ENCODE data around the gene RBM47. TPM values are rescaled to one million over a fixed set of nuclear protein-coding genes. Genes with fewer than 3 reads are reported as not detected.
"Not testable (repeated sequence)": the region's sequence is repeated elsewhere in the genome, so short reads cannot be mapped to it uniquely, and the experiment has no call there.

The RBM47 gene
- total and polyA plus RNA-seq, 7 experiments from 2014 or later = 0.17 to 47.2 (median 1.9) TPM

- CTCF ChIA-PET = no interaction called here
- no peak overlapping the region for H3K4me3 Mint-ChIP-seq
- Histone ChIP-seq H3K27me3 (ENCODE audit: control insufficient read depth in 2 of 2, insufficient read depth in 2 of 2, low read length in 2 of 2) (no peaks in the 10 kb centered on the region), H3K4me3 (ENCODE audit: low read length) (no peak overlapping the region), H3K4me1 (ENCODE audit: control insufficient read depth in 2 of 2, insufficient read depth in 2 of 2, low read length in 2 of 2) (no peaks in the 10 kb centered on the region), H3K36me3 (ENCODE audit: control insufficient read depth in 2 of 3, insufficient read depth in 3 of 3, low read length in 3 of 3) (no peaks in the 10 kb centered on the region), H3K9me3 (ENCODE audit: control insufficient read depth in 2 of 3, low read length in 3 of 3) (no peaks in the 10 kb centered on the region), H3K27ac (ENCODE audit: low read depth, low read length) (no peak overlapping the region)
- H3K36me3 Mint-ChIP-seq = peaks cover 0 to 4% (median 0%) of the 10 kb centered on the region in 5 donors
- H3K9me3 Mint-ChIP-seq = no peaks in the 10 kb centered on the region
- ATAC-seq (no peak), DNase-seq (no peak)
- H3K27me3 Mint-ChIP-seq = no peaks in the 10 kb centered on the region
- POLR2A ChIA-PET = interaction anchor here (0.7 kb wide), 1 partner anchor 745 kb away, joined by 4 read pairs; no protein-coding TSS in a partner anchor
- H3K4me1 Mint-ChIP-seq = no peaks in the 10 kb centered on the region
- no peak overlapping the region for H3K27ac Mint-ChIP-seq
- intact Hi-C loops (cut with micrococcal nuclease) = no loop called here
Measured at GRCh38 chr4:40521957-40522356, 107.7 kb downstream of the RBM47 start.

- no peaks in the 10 kb centered on the region for H3K9me3 Mint-ChIP-seq
- CTCF ChIA-PET = no interaction called here
- POLR2A ChIA-PET = no interaction called here
Measured at GRCh38 chr4:40520533-40520932, 109.1 kb downstream of the RBM47 start.

GRCh38 chr4:40517081-40517480, 112.6 kb downstream of the RBM47 start:
- H3K27me3 Mint-ChIP-seq; H3K4me1 ChIP-seq (ENCODE audit: control insufficient read depth in 2 of 2, insufficient read depth in 2 of 2, low read length in 2 of 2); H3K9me3 ChIP-seq (ENCODE audit: control insufficient read depth in 2 of 3, low read length in 3 of 3); H3K4me3 Mint-ChIP-seq; H3K27ac ChIP-seq (ENCODE audit: low read depth, low read length); H3K36me3 Mint-ChIP-seq; DNase-seq; H3K27ac Mint-ChIP-seq; H3K36me3 ChIP-seq (ENCODE audit: control insufficient read depth in 2 of 3, insufficient read depth in 3 of 3, low read length in 3 of 3); ATAC-seq; POLR2A ChIA-PET; CTCF ChIA-PET; H3K9me3 Mint-ChIP-seq; H3K27me3 ChIP-seq (ENCODE audit: control insufficient read depth in 2 of 2, insufficient read depth in 2 of 2, low read length in 2 of 2); H3K4me3 ChIP-seq (ENCODE audit: low read length); intact Hi-C loops (cut with micrococcal nuclease): not testable (repeated sequence)
- H3K4me1 Mint-ChIP-seq = peaks cover 0 to 12% (median 7%) of the 10 kb centered on the region in 7 donors

More at GRCh38 chr4:40520533-40520932, 109.1 kb downstream of the RBM47 start:
- no peaks in the 10 kb centered on the region for H3K9me3 ChIP-seq (ENCODE audit: control insufficient read depth in 2 of 3, low read length in 3 of 3)
- Mint-ChIP-seq H3K27ac (peak overlapping the region in 1 of 9 donors; percentile 4), H3K4me3 (no peak overlapping the region), H3K36me3 (peaks cover 0 to 4% (median 0%) of the 10 kb centered on the region in 5 donors), H3K4me1 (peaks cover 0 to 5% (median 2%) of the 10 kb centered on the region in 7 donors), H3K27me3 (no peaks in the 10 kb centered on the region)
- H3K4me1 ChIP-seq (ENCODE audit: control insufficient read depth in 2 of 2, insufficient read depth in 2 of 2, low read length in 2 of 2) = no peaks in the 10 kb centered on the region
- intact Hi-C loops (cut with micrococcal nuclease) = no loop called here
- DNase-seq (no peak), ATAC-seq (no peak)
- no peaks in the 10 kb centered on the region for H3K36me3 ChIP-seq (ENCODE audit: control insufficient read depth in 2 of 3, insufficient read depth in 3 of 3, low read length in 3 of 3)
- no peaks in the 10 kb centered on the region for H3K27me3 ChIP-seq (ENCODE audit: control insufficient read depth in 2 of 2, insufficient read depth in 2 of 2, low read length in 2 of 2)
- no peak overlapping the region for H3K27ac ChIP-seq (ENCODE audit: low read depth, low read length)
- no peak overlapping the region for H3K4me3 ChIP-seq (ENCODE audit: low read length)

GRCh38 chr4:40516651-40517050, 113.0 kb downstream of the RBM47 start:
- peaks cover 0 to 4% (median 0%) of the 10 kb centered on the region in 5 donors for H3K36me3 Mint-ChIP-seq
- Histone ChIP-seq H3K4me1 (ENCODE audit: control insufficient read depth in 2 of 2, insufficient read depth in 2 of 2, low read length in 2 of 2) (no peaks in the 10 kb centered on the region), H3K36me3 (ENCODE audit: control insufficient read depth in 2 of 3, insufficient read depth in 3 of 3, low read length in 3 of 3) (no peaks in the 10 kb centered on the region), H3K27me3 (ENCODE audit: control insufficient read depth in 2 of 2, insufficient read depth in 2 of 2, low read length in 2 of 2) (no peaks in the 10 kb centered on the region), H3K4me3 (ENCODE audit: low read length) (no peak overlapping the region), H3K27ac (ENCODE audit: low read depth, low read length) (no peak overlapping the region), H3K9me3 (ENCODE audit: control insufficient read depth in 2 of 3, low read length in 3 of 3) (no peaks in the 10 kb centered on the region)
- peaks cover 0 to 12% (median 7%) of the 10 kb centered on the region in 7 donors for H3K4me1 Mint-ChIP-seq
- no peak for DNase-seq
- no peak for ATAC-seq
- no peaks in the 10 kb centered on the region for H3K27me3 Mint-ChIP-seq
- ChIA-PET CTCF (no interaction called here), POLR2A (no interaction called here)
- H3K4me3 Mint-ChIP-seq = no peak overlapping the region
- H3K9me3 Mint-ChIP-seq = no peaks in the 10 kb centered on the region
- intact Hi-C loops (cut with micrococcal nuclease) = no loop called here
- H3K27ac Mint-ChIP-seq = no peak overlapping the region

- POLR2A ChIA-PET = no interaction called here
- no peak overlapping the region for H3K27ac ChIP-seq (ENCODE audit: low read depth, low read length)
- H3K27ac Mint-ChIP-seq = peak overlapping the region in 3 of 9 donors; percentile 9 to 83 (median 67)
Measured at GRCh38 chr4:40515398-40516293, 114.0 kb downstream of the RBM47 start.

GRCh38 chr4:40515037-40515397, 114.6 kb downstream of the RBM47 start:
- Mint-ChIP-seq H3K4me3 (no peak overlapping the region), H3K27ac (peak overlapping the region in 2 of 9 donors; percentile 67 to 83), H3K9me3 (no peaks in the 10 kb centered on the region), H3K4me1 (peaks cover 0 to 12% (median 7%) of the 10 kb centered on the region in 7 donors), H3K27me3 (no peaks in the 10 kb centered on the region), H3K36me3 (peaks cover 0 to 5% (median 0%) of the 10 kb centered on the region in 5 donors)
- H3K4me3 ChIP-seq (ENCODE audit: low read length) = no peak overlapping the region
- intact Hi-C loops (cut with micrococcal nuclease) = no loop called here
- POLR2A ChIA-PET = no interaction called here
- H3K27me3 ChIP-seq (ENCODE audit: control insufficient read depth in 2 of 2, insufficient read depth in 2 of 2, low read length in 2 of 2) = no peaks in the 10 kb centered on the region
- H3K4me1 ChIP-seq (ENCODE audit: control insufficient read depth in 2 of 2, insufficient read depth in 2 of 2, low read length in 2 of 2) = no peaks in the 10 kb centered on the region
- H3K27ac ChIP-seq (ENCODE audit: low read depth, low read length) = no peak overlapping the region
- H3K9me3 ChIP-seq (ENCODE audit: control insufficient read depth in 2 of 3, low read length in 3 of 3) = no peaks in the 10 kb centered on the region
- CTCF ChIA-PET = no interaction called here
- no peaks in the 10 kb centered on the region for H3K36me3 ChIP-seq (ENCODE audit: control insufficient read depth in 2 of 3, insufficient read depth in 3 of 3, low read length in 3 of 3)
- no peak for DNase-seq
- no peak for ATAC-seq

More at GRCh38 chr4:40515398-40516293, 114.0 kb downstream of the RBM47 start:
- Histone ChIP-seq H3K27me3 (ENCODE audit: control insufficient read depth in 2 of 2, insufficient read depth in 2 of 2, low read length in 2 of 2) (no peaks in the 10 kb centered on the region), H3K36me3 (ENCODE audit: control insufficient read depth in 2 of 3, insufficient read depth in 3 of 3, low read length in 3 of 3) (no peaks in the 10 kb centered on the region), H3K4me3 (ENCODE audit: low read length) (no peak overlapping the region), H3K9me3 (ENCODE audit: control insufficient read depth in 2 of 3, low read length in 3 of 3) (no peaks in the 10 kb centered on the region), H3K4me1 (ENCODE audit: control insufficient read depth in 2 of 2, insufficient read depth in 2 of 2, low read length in 2 of 2) (no peaks in the 10 kb centered on the region)
- peaks cover 0 to 4% (median 0%) of the 10 kb centered on the region in 5 donors for H3K36me3 Mint-ChIP-seq
- peaks cover 0 to 12% (median 7%) of the 10 kb centered on the region in 7 donors for H3K4me1 Mint-ChIP-seq
- no peaks in the 10 kb centered on the region for H3K27me3 Mint-ChIP-seq
- no peaks in the 10 kb centered on the region for H3K9me3 Mint-ChIP-seq
- ATAC-seq = peak; percentile 27
- no peak overlapping the region for H3K4me3 Mint-ChIP-seq
- CTCF ChIA-PET = no interaction called here
- intact Hi-C loops (cut with micrococcal nuclease) = no loop called here
- peak in 1 of 9 donors; percentile 27 for DNase-seq

GRCh38 chr4:40514497-40514951, 115.1 kb downstream of the RBM47 start:
- peaks cover 0 to 3% (median 0%) of the 10 kb centered on the region in 5 donors for H3K36me3 Mint-ChIP-seq
- no peak for DNase-seq
- no peak for ATAC-seq
- H3K27me3 Mint-ChIP-seq = no peaks in the 10 kb centered on the region
- Histone ChIP-seq H3K4me1 (ENCODE audit: control insufficient read depth in 2 of 2, insufficient read depth in 2 of 2, low read length in 2 of 2) (no peaks in the 10 kb centered on the region), H3K4me3 (ENCODE audit: low read length) (no peak overlapping the region), H3K9me3 (ENCODE audit: control insufficient read depth in 2 of 3, low read length in 3 of 3) (no peaks in the 10 kb centered on the region), H3K27me3 (ENCODE audit: control insufficient read depth in 2 of 2, insufficient read depth in 2 of 2, low read length in 2 of 2) (no peaks in the 10 kb centered on the region), H3K36me3 (ENCODE audit: control insufficient read depth in 2 of 3, insufficient read depth in 3 of 3, low read length in 3 of 3) (no peaks in the 10 kb centered on the region), H3K27ac (ENCODE audit: low read depth, low read length) (no peak overlapping the region)
- ChIA-PET CTCF (no interaction called here), POLR2A (no interaction called here)
- H3K4me3 Mint-ChIP-seq = no peak overlapping the region
- H3K27ac Mint-ChIP-seq = peak overlapping the region in 1 of 9 donors; percentile 3
- peaks cover 0 to 12% (median 7%) of the 10 kb centered on the region in 7 donors for H3K4me1 Mint-ChIP-seq
- H3K9me3 Mint-ChIP-seq = no peaks in the 10 kb centered on the region
- intact Hi-C loops (cut with micrococcal nuclease) = no loop called here

Data from naive thymus-derived CD4-positive, alpha-beta T cell (primary cell).